Hepatocyte (in vitro differentiated cells): Measurements from ENCODE around the gene RECK. TPM values are rescaled to one million over a fixed set of nuclear protein-coding genes. Genes with fewer than 3 reads are reported as not detected.

Experiments
- DNase-seq: peaks from one replicate; pipeline ENCODE4 v3.0.0-alpha.2; 2016; ENCODE audit warnings: low spot score
- H2AFZ ChIP-seq: fragments of 200-600 bp; sonication (generic); 2 replicates; pipeline ENCODE4 v1.6.0; 2016; ENCODE audit warnings: antibody characterized with exemption, mild to moderate bottlenecking
- H3K27ac ChIP-seq: fragments of 200-600 bp; sonication (generic); 2 replicates; pipeline ENCODE4 v1.5.1; 2016; ENCODE audit warnings: mild to moderate bottlenecking
- H3K27me3 ChIP-seq: fragments of 200-600 bp; sonication (generic); 2 replicates; pipeline ENCODE4 v1.6.1; 2016
- H3K36me3 ChIP-seq: fragments of 200-600 bp; sonication (generic); replicated peaks from 2 replicates; pipeline ENCODE4 v1.5.1; 2016; ENCODE audit warnings: low read depth; ENCODE audit not compliant: insufficient read depth
- H3K4me1 ChIP-seq: fragments of 200-600 bp; sonication (generic); 2 replicates; pipeline ENCODE4 v1.5.1; 2016; ENCODE audit warnings: mild to moderate bottlenecking, moderate library complexity; ENCODE audit not compliant: insufficient read depth
- H3K4me2 ChIP-seq: fragments of 200-600 bp; sonication (generic); 2 replicates; pipeline ENCODE4 v1.6.0; 2016
- H3K4me3 ChIP-seq: fragments of 200-600 bp; sonication (generic); 2 replicates; pipeline ENCODE4 v1.5.1; 2016; ENCODE audit warnings: mild to moderate bottlenecking
- H3K79me2 ChIP-seq: fragments of 200-600 bp; sonication (generic); 2 replicates; pipeline ENCODE4 v1.6.0; 2017; ENCODE audit warnings: mild to moderate bottlenecking
- H3K9me2 ChIP-seq: fragments of 200-600 bp; sonication (generic); replicated peaks from 2 replicates; pipeline ENCODE4 v1.6.0; 2017; ENCODE audit warnings: mild to moderate bottlenecking; ENCODE audit not compliant: insufficient read depth
- H3K9me3 ChIP-seq: fragments of 200-600 bp; sonication (generic); 2 replicates; pipeline ENCODE4 v1.5.1; 2016; ENCODE audit warnings: low read depth, mild to moderate bottlenecking
- H4K20me1 ChIP-seq: fragments of 200-600 bp; sonication (generic); 2 replicates; pipeline ENCODE4 v1.6.0; 2016; ENCODE audit warnings: mild to moderate bottlenecking; ENCODE audit not compliant: insufficient read depth, poor library complexity, severe bottlenecking
- EZH2 ChIP-seq: fragments of 200-600 bp; sonication (generic); IDR thresholded peaks from 2 replicates; pipeline ENCODE4 v1.6.1; 2016; ENCODE audit warnings: antibody characterized with exemption, mild to moderate bottlenecking, borderline replicate concordance
- EZH2phosphoT487 ChIP-seq: fragments of 200-600 bp; sonication (generic); IDR thresholded peaks from one replicate; pipeline ENCODE4 v1.6.1; 2018; ENCODE audit warnings: antibody characterized with exemption, mild to moderate bottlenecking, low read depth, moderate library complexity; ENCODE audit not compliant: unreplicated experiment, severe bottlenecking
- WGBS: methylation state at CpG from one replicate; pipeline ENCODE4 v1.1.6; 2016; ENCODE audit warnings: low lambda C conversion rate; ENCODE audit errors: missing lambda C conversion rate; 5-methylcytosine and 5-hydroxymethylcytosine counted together
- polyA plus RNA-seq: library from polyadenylated mRNA; unstranded; fragments of >200 nt; fragmentation: Nextera tagmentation; extraction: Ambion mirVana; gene quantifications from 2 replicates; pipeline ENCODE4 v1.2.1, GENCODE V29; 2016
- total RNA-seq: library from RNA; depleted of rRNA; stranded (reverse); fragments of >200 nt; gene quantifications from 2 replicates; pipeline ENCODE4 v1.2.3, GENCODE V29; 2014
- TF ChIP-seq, protein P1 (sequence below): fragments of 200-600 bp; sonication (generic); IDR thresholded peaks from 2 replicates; pipeline ENCODE4 v1.5.1; 2016; ENCODE audit warnings: antibody characterized with exemption, mild to moderate bottlenecking; ENCODE audit not compliant: poor library complexity

The RECK gene
- total and polyA plus RNA-seq, 2 experiments from 2014 or later, result 13.5 to 15.3 TPM

- Histone ChIP-seq H3K4me1 (no peaks in the 10 kb centered on the region), H3K79me2 (peaks cover 43% of the 10 kb centered on the region), H3K36me3 (no peaks in the 10 kb centered on the region), H3K4me3 (no peak overlapping the region), H2AFZ (no peak overlapping the region), H3K4me2 (no peak overlapping the region), H3K27ac (no peak overlapping the region), H3K9me3 (no peaks in the 10 kb centered on the region), H4K20me1 (no peaks in the 10 kb centered on the region), H3K9me2 (no peaks in the 10 kb centered on the region), H3K27me3 (no peaks in the 10 kb centered on the region)
- WGBS, result 87% methylated on average over 1 of the region's 1 CpG
- no peak for DNase-seq
- TF ChIP-seq, protein P1, sequence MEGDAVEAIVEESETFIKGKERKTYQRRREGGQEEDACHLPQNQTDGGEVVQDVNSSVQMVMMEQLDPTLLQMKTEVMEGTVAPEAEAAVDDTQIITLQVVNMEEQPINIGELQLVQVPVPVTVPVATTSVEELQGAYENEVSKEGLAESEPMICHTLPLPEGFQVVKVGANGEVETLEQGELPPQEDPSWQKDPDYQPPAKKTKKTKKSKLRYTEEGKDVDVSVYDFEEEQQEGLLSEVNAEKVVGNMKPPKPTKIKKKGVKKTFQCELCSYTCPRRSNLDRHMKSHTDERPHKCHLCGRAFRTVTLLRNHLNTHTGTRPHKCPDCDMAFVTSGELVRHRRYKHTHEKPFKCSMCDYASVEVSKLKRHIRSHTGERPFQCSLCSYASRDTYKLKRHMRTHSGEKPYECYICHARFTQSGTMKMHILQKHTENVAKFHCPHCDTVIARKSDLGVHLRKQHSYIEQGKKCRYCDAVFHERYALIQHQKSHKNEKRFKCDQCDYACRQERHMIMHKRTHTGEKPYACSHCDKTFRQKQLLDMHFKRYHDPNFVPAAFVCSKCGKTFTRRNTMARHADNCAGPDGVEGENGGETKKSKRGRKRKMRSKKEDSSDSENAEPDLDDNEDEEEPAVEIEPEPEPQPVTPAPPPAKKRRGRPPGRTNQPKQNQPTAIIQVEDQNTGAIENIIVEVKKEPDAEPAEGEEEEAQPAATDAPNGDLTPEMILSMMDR, result no peak
- TF ChIP-seq EZH2phosphoT487 (no peak), EZH2 (no peak)
Measured at GRCh38 chr9:36040271-36040925, 3.7 kb downstream of the RECK start.

DNA sequence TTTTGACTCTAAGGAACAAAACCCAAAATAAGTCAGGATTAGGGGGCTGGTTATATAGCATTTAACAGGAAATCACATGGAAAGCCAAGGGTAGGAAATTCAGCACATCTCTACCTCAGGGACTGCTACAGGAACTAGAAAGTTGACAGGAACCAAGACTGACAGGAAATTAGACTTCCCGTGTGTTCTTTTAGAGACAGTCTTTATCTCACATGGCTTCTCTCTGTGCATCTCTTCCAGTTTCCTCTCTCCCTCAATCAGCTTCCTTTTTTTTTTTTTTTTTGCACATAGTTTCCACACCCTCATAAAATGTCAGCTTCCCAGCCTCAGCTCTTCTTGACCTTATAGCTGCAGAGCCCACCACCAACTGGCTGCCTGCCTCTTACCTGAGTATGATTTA lies 4.8 kb downstream of the RECK start:
- DNase-seq, result no peak
- H3K4me2 ChIP-seq, result no peak overlapping the region
- H3K36me3 ChIP-seq, result no peaks in the 10 kb centered on the region
- TF ChIP-seq, protein P1, result no peak
- TF ChIP-seq EZH2 (no peak), EZH2phosphoT487 (no peak)
- no peaks in the 10 kb centered on the region for H4K20me1 ChIP-seq
- H3K4me1 ChIP-seq, result no peaks in the 10 kb centered on the region
- H3K9me3 ChIP-seq, result no peaks in the 10 kb centered on the region
- no peaks in the 10 kb centered on the region for H3K9me2 ChIP-seq
- H3K4me3 ChIP-seq, result no peak overlapping the region
- H3K27ac ChIP-seq, result no peak overlapping the region
- no peak overlapping the region for H2AFZ ChIP-seq
- no peaks in the 10 kb centered on the region for H3K27me3 ChIP-seq
- peaks cover 44% of the 10 kb centered on the region for H3K79me2 ChIP-seq
- WGBS, result 42% methylated on average over 1 of the region's 1 CpG

- Histone ChIP-seq H3K4me2 (no peak overlapping the region), H3K9me3 (no peaks in the 10 kb centered on the region), H3K27ac (no peak overlapping the region), H3K4me1 (no peaks in the 10 kb centered on the region), H3K4me3 (no peak overlapping the region), H3K36me3 (no peaks in the 10 kb centered on the region), H4K20me1 (peaks cover 3% of the 10 kb centered on the region), H3K9me2 (no peaks in the 10 kb centered on the region), H3K79me2 (peaks cover 25% of the 10 kb centered on the region), H2AFZ (no peak overlapping the region), H3K27me3 (no peaks in the 10 kb centered on the region)
- TF ChIP-seq EZH2, result no peak
- TF ChIP-seq EZH2phosphoT487, result no peak
- TF ChIP-seq, protein P1, result no peak
- no peak for DNase-seq
- WGBS, result 51% methylated on average over 2 of the region's 2 CpGs
Measured at GRCh38 chr9:36045610-36046009, 8.9 kb downstream of the RECK start.
